Mammary epithelial cell (primary cell): ENCODE results near the gene GRIA3.

Experiments used
- EZH2 ChIP-seq: IDR thresholded peaks from 2 replicates; pipeline ENCODE4 v1.6.1; 2012; ENCODE audit warnings: low read length, inconsistent platforms, borderline replicate concordance
- TF ChIP-seq, protein P1 (sequence below), 2 donors: IDR thresholded peaks in 1 of 2; conservative IDR thresholded peaks in 1 of 2; 2 replicates each; pipeline ENCODE4 v1.5.1; 2011 to 2012; ENCODE audit warnings: inconsistent platforms in 2 of 2, low read length in 2 of 2, mild to moderate bottlenecking in 2 of 2, control low read depth in 1 of 2, low read depth in 1 of 2; ENCODE audit not compliant: insufficient read depth in 1 of 2; ENCODE audit errors: extremely low read depth in 1 of 2

DNA sequence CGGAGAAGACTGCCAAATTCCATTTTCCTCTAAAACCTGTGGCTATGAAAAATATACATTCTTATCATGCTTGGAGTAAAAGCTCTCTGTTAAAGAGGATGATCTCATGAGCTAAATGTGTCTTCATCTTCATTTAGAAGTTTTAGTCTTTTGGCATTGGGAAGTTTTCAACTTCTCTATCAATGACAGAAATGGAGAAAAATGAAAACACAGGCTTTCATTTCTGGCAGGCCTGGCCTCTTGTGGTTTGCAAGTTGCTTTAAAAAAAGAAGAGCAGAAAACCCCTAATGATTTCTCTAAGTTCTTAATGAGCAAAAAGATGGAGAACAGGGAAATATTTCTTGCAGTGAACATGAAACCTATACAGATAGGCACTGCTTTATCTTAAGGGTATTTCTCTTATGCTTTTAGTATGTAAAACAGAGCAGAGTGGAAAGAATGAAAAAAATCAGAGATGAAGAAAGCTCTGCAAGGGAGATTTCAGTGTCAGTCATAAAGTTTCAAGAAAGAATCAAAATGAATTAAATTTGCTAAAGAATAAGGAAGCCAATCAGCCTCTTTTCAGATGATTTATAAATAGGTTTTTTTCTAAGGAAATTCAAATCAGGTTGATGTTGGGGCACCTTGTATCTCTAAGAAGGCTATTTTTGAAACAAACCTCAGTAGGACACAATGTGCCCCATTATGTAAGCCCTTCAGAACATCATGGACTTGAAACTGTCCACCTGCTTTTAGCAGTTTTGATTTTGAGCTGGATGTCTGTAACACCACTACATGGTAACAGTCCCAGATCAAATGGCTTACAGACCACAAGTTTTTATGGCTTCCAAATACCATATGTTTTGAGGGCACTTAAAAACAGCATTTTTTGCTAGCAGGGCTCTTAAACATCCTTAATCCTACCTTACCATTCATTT, 225.0 kb downstream of the GRIA3 start:
- TF ChIP-seq, protein P1, sequence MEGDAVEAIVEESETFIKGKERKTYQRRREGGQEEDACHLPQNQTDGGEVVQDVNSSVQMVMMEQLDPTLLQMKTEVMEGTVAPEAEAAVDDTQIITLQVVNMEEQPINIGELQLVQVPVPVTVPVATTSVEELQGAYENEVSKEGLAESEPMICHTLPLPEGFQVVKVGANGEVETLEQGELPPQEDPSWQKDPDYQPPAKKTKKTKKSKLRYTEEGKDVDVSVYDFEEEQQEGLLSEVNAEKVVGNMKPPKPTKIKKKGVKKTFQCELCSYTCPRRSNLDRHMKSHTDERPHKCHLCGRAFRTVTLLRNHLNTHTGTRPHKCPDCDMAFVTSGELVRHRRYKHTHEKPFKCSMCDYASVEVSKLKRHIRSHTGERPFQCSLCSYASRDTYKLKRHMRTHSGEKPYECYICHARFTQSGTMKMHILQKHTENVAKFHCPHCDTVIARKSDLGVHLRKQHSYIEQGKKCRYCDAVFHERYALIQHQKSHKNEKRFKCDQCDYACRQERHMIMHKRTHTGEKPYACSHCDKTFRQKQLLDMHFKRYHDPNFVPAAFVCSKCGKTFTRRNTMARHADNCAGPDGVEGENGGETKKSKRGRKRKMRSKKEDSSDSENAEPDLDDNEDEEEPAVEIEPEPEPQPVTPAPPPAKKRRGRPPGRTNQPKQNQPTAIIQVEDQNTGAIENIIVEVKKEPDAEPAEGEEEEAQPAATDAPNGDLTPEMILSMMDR (conservative IDR thresholded peaks at IDR 0.05 in 1 of 2, IDR thresholded peaks at IDR 0.05 in 1 of 2; ENCODE audit: extremely low read depth in 1 of 2, insufficient read depth in 1 of 2, low read depth in 1 of 2, low read length in 2 of 2), result no peak
- TF ChIP-seq EZH2, result no peak
